MV-4-11 (cell line): ENCODE measurements around the gene OR52D1.

Source experiments
- DNase-seq: peaks from one replicate; lab custom pipeline; 2025; lab: John Stamatoyannopoulos, UW

OR52D1 gene

DNA sequence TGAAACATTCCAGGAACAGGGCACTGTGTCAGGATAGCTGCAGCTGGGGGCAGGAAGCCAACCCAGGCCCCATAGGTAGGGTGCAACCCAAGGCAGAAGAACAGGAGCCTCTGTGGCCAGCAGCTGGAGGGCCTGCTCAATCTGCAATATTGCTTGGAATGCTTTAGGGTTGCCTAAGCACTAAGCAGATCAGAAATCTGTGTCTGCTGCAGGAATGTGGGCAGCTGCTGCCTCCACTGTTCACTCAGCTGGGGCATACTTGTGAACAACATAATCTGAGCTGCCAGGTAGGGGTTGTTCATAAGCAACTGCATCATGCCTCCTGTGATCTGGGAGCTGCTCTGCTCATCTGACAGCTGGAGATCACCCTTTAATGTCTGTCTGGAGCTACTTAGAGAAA lies 26.4 kb downstream of the OR52D1 start:
- DNase-seq: no peak

GRCh38 chr11:5516599-5516998 lies 28.1 kb downstream of the OR52D1 start, which contains the start of gene UBQLNL:
Gene UBQLNL, minus strand, starts transcription at chr11:5516699. Its CDS starts 258 bp downstream, at chr11:5516441.
- no peak for DNase-seq

GRCh38 chr11:5521540-5521939 lies 33.1 kb downstream of the OR52D1 start:
- DNase-seq: no peak

DNA sequence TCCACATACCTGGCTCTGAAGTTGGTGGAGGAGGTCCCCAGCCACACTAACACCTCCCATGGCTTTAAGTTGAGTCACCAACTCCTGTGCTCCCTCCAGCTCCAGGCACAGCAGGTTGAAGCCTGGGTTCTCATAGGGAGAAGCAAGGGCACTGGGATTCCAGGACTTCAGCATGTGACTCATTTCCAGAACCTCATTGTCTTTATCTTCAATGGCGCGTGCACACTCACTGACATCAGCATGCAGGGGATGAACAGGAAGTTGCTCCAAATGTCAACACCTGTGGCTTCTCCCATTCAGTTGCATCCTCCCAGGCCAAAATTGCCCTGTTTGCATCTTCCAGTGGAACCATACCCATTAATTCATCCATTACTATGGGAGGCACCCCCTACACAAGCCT lies 33.8 kb downstream of the OR52D1 start:
- DNase-seq: no peak

GRCh38 chr11:5524756-5525155 lies 36.3 kb downstream of the OR52D1 start:
- DNase-seq: no peak

GRCh38 chr11:5527716-5528115 lies 39.2 kb downstream of the OR52D1 start:
- DNase-seq: no peak

- DNase-seq: no peak
These were observed 40.0 kb downstream of the OR52D1 start for GRCh38 chr11:5528495-5528894.

DNA sequence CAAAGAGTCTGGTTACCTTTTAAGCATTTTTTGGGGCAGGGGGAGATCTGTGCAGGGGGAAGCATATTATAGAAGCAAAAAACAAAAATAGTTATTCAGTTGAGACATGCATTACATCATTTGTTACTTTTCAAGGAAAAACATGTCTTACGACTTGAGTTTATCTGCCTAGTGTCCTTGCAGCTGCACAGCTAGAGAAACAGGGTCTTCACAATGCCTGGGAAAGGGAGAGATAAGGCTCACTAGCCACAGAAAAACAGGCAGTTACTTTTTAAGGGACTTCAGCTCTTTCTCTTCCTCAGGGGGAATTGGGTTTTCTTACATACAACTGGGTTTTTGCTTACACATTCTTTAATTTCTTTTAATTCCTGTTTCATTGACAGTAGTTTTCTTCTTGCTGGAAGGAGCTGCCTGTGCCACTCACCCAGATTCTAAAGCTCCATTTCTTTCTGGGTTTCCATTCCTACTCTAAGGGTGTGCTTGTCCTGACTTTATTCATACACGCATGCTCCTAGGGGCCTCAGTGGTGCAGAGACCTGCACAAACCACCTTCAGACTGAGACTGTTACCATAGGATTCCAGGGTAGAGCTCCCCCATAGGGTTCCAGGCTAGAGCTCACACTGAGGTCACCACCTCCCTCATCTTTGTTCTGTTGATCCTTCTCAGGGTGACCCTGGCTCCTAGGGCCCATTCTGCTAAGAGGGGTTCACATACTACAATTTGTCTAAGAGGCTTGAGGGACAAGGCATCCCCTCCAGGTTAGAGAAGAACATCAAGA lies 42.8 kb downstream of the OR52D1 start:
- no peak for DNase-seq

DNA sequence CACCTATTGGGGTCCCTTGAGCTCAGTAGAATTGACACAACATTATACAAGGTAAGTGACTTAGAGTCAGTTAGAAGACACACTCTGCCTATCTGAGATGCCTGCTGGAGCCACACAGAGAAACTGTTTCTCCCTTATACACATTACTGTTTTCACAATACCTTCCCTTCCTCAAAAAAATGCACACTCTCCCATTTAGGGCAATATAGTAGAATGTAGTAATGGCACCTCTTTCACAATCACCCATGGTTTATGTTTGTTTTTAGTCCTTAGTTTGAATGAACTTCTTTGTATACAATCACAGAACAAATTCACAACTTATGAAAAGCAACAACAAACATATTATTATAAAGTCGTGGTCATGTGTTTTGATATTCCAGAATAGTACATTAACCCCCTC lies 45.6 kb downstream of the OR52D1 start:
- peak; percentile 4 for DNase-seq

DNA sequence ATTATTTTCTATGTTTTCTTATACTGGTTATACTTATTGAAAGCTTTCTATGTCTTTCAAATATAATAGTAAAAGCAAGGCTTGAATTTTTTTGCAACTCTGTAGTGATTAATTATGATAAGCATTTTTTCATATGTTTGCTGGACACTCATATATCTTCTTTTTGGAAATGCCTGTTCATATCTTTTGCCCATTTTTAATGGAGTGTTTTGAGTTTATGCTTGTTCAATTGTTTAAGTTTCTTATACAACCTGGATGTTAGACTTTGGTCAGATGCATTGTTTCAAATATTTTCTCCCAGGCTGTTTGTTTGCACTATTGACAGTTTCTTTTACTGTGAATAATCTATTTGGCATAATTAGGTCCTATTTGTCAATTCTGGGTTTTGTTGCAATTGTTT lies 48.0 kb downstream of the OR52D1 start:
- DNase-seq: no peak
